Measurements from ENCODE around the gene CD58.

DNA sequence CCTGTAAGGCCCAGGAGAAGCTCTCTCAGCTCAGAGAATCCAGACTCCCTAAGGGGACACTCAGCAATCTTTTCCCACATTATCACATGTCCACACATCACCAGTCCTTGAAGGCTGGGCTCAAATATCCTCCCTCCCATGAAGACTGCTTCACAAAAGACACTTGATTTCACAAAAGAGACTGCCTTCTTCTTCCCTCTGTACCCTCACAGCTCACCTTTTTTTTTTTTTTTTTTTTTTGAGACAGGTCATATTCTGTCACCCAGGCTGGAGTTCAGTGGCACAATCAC is 1.5 kb downstream of the CD58 start:
- TF ChIP-seq, protein P1, sequence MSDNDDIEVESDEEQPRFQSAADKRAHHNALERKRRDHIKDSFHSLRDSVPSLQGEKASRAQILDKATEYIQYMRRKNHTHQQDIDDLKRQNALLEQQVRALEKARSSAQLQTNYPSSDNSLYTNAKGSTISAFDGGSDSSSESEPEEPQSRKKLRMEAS (IDR thresholded peaks at IDR 0.05; ENCODE audit: low read depth, low read length) = no peak
- TF ChIP-seq, protein P2, sequence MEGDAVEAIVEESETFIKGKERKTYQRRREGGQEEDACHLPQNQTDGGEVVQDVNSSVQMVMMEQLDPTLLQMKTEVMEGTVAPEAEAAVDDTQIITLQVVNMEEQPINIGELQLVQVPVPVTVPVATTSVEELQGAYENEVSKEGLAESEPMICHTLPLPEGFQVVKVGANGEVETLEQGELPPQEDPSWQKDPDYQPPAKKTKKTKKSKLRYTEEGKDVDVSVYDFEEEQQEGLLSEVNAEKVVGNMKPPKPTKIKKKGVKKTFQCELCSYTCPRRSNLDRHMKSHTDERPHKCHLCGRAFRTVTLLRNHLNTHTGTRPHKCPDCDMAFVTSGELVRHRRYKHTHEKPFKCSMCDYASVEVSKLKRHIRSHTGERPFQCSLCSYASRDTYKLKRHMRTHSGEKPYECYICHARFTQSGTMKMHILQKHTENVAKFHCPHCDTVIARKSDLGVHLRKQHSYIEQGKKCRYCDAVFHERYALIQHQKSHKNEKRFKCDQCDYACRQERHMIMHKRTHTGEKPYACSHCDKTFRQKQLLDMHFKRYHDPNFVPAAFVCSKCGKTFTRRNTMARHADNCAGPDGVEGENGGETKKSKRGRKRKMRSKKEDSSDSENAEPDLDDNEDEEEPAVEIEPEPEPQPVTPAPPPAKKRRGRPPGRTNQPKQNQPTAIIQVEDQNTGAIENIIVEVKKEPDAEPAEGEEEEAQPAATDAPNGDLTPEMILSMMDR (IDR thresholded peaks at IDR 0.05; ENCODE audit: low read depth, low read length) = no peak
- TF ChIP-seq POLR2A (IDR thresholded peaks at IDR 0.05; ENCODE audit: extremely low read depth, insufficient read length) = no peak
